HepG2 (cell line): Measurements from ENCODE around the gene RASA4B. TPM values are rescaled to one million over a fixed set of nuclear protein-coding genes. Genes with fewer than 3 reads are reported as not detected.

Experiments used
- GATA4 ChIP-seq: sonication (generic); IDR thresholded peaks from 2 replicates; pipeline ENCODE4 v1.6.1; 2016; ENCODE audit warnings: antibody characterized with exemption, low read depth, borderline replicate concordance
- TSC22D2 ChIP-seq: sonication (generic); formaldehyde crosslinking; IDR thresholded peaks from 2 replicates; pipeline ENCODE4 v1.5.1; 2020; ENCODE audit warnings: missing genetic modification reagents, mild to moderate bottlenecking, borderline replicate concordance
- ZBTB38 ChIP-seq: sonication (generic); formaldehyde crosslinking; IDR thresholded peaks from 2 replicates; pipeline ENCODE4 v1.5.1; 2020; ENCODE audit warnings: mild to moderate bottlenecking, missing genetic modification reagents
- ZBTB4 ChIP-seq: sonication (generic); formaldehyde crosslinking; IDR thresholded peaks from 2 replicates; pipeline ENCODE4 v1.4.0; 2020; ENCODE audit warnings: missing genetic modification reagents, mild to moderate bottlenecking, borderline replicate concordance
- ZNF138 ChIP-seq: sonication (generic); formaldehyde crosslinking; IDR thresholded peaks from 2 replicates; pipeline ENCODE4 v1.5.0; 2020; ENCODE audit warnings: mild to moderate bottlenecking, low read depth, missing genetic modification reagents
- ZNF232 ChIP-seq: sonication (generic); formaldehyde crosslinking; IDR thresholded peaks from 2 replicates; pipeline ENCODE4 v1.4.0; 2020; ENCODE audit warnings: missing genetic modification reagents, borderline replicate concordance
- ZNF558 ChIP-seq: sonication (generic); formaldehyde crosslinking; IDR thresholded peaks from 2 replicates; pipeline ENCODE4 v1.9.0; 2022; ENCODE audit warnings: mild to moderate bottlenecking, missing genetic modification reagents, borderline replicate concordance
- ZNF891 ChIP-seq: sonication (generic); formaldehyde crosslinking; IDR thresholded peaks from 2 replicates; pipeline ENCODE4 v1.5.0; 2020; ENCODE audit warnings: mild to moderate bottlenecking, missing genetic modification reagents
- polyA plus RNA-seq, 8 experiments: library from polyadenylated mRNA; depleted of rRNA in 3 of 8; stranded (reverse) in 7 of 8; unstranded in 1 of 8; fragments of >200 nt; fragmentation: Illumina TruSeq in 4 of 8; extraction: Trizol in 4 of 8; gene quantifications; 2 replicates each; pipeline versions ENCODE4 v1.2.1 to v1.2.3, GENCODE V29; 2011 to 2016; ENCODE audit warnings: low read depth in 4 of 8, missing spikeins in 1 of 8, mixed read lengths in 1 of 8; ENCODE audit not compliant: insufficient read depth in 1 of 8
- total RNA-seq, 5 experiments: library from RNA; depleted of rRNA; stranded (reverse); fragments of >200 nt; fragmentation: Illumina TruSeq; extraction: Trizol; gene quantifications; 2 replicates each; pipeline ENCODE4 v1.2.3, GENCODE V29; 2016; ENCODE audit warnings: low read depth in 1 of 5
- TF ChIP-seq, protein P1 (sequence below): sonication (generic); formaldehyde crosslinking; IDR thresholded peaks from 2 replicates; pipeline ENCODE4 v1.9.0; 2021; ENCODE audit warnings: missing genetic modification reagents, borderline replicate concordance
- TF ChIP-seq, protein P2 (sequence below): sonication (generic); formaldehyde crosslinking; IDR thresholded peaks from 2 replicates; pipeline ENCODE4 v1.4.0; 2020; ENCODE audit warnings: mild to moderate bottlenecking, missing genetic modification reagents

The RASA4B gene
- total and polyA plus RNA-seq, 2 of the 13 experiments (the other 11 are each of a cell fraction or from before 2014, with no cell fraction given) = 0.82 to 1.3 TPM

DNA sequence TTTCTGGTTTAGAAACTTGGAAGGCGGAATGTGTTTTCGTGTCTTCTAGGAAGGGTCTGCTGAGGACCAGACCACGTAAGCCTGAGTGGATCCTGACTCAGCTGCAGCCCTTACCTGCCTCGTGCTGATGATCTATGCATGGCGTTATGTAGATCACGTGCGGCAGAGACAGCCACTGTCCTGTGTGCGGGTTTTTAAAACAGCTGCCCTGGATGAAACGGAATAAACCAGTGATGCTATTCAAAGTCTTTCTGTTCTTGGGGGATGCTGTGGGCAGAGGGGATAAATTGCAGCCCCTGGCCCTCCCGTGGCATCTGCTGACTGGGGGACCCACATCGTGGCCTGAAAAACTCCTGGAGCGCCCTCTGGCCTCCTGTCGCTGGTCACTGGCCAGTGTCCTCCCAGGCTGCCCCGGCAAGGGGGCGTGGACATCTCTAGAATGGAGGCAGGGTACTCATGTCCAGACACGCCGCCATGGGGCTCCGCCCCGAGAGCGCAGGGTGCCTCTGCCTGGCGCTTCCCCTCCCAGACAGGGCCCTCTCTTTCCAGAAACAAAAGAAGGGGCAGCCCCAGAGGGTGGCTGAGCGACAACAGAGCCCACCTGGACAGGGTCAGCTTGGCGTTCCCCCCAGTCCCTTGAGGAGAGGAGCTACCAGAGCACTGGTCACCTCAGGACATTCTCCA is 66.1 kb downstream of the RASA4B start (continued):
- TF ChIP-seq ZBTB4 (CRISPR knock-in tag) = no peak
- TF ChIP-seq ZNF891 (CRISPR knock-in tag) = no peak
- TF ChIP-seq ZBTB38 (CRISPR knock-in tag) = peak; percentile 34; the same call in 1 of the 2 replicates
- TF ChIP-seq, protein P1, sequence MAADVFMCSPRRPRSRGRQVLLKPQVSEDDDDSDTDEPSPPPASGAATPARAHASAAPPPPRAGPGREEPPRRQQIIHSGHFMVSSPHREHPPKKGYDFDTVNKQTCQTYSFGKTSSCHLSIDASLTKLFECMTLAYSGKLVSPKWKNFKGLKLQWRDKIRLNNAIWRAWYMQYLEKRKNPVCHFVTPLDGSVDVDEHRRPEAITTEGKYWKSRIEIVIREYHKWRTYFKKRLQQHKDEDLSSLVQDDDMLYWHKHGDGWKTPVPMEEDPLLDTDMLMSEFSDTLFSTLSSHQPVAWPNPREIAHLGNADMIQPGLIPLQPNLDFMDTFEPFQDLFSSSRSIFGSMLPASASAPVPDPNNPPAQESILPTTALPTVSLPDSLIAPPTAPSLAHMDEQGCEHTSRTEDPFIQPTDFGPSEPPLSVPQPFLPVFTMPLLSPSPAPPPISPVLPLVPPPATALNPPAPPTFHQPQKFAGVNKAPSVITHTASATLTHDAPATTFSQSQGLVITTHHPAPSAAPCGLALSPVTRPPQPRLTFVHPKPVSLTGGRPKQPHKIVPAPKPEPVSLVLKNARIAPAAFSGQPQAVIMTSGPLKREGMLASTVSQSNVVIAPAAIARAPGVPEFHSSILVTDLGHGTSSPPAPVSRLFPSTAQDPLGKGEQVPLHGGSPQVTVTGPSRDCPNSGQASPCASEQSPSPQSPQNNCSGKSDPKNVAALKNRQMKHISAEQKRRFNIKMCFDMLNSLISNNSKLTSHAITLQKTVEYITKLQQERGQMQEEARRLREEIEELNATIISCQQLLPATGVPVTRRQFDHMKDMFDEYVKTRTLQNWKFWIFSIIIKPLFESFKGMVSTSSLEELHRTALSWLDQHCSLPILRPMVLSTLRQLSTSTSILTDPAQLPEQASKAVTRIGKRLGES (CRISPR knock-in tag) = 0 out of 2 replicates have a peak, but pooled peaks have one; percentile 37
- TF ChIP-seq ZNF232 (CRISPR knock-in tag) = 0 out of 2 replicates have a peak, but pooled peaks have one; percentile 31
- no peak for TF ChIP-seq ZNF138 (CRISPR knock-in tag)
- no peak for TF ChIP-seq ZNF558 (CRISPR knock-in tag)
- TF ChIP-seq GATA4 = no peak
- peak; percentile 61; the same call in 1 of the 2 replicates for TF ChIP-seq TSC22D2
- TF ChIP-seq, protein P2, sequence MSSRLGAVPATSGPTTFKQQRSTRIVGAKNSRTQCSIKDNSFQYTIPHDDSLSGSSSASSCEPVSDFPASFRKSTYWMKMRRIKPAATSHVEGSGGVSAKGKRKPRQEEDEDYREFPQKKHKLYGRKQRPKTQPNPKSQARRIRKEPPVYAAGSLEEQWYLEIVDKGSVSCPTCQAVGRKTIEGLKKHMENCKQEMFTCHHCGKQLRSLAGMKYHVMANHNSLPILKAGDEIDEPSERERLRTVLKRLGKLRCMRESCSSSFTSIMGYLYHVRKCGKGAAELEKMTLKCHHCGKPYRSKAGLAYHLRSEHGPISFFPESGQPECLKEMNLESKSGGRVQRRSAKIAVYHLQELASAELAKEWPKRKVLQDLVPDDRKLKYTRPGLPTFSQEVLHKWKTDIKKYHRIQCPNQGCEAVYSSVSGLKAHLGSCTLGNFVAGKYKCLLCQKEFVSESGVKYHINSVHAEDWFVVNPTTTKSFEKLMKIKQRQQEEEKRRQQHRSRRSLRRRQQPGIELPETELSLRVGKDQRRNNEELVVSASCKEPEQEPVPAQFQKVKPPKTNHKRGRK = no peak
